HG02571 (cell line): ENCODE data around the gene MELTF.
A peak's percentile ranks its signal among the peaks of the same experiment; 100 is the strongest.

ENCODE experiments used
- ATAC-seq: cut with Tn5 transposase; IDR thresholded peaks from one replicate; pipeline ENCODE4 v1.9.1; 2021; ENCODE audit warnings: mild to moderate bottlenecking, moderate library complexity; ENCODE audit not compliant: unreplicated experiment

Gene MELTF

GRCh38 chr3:196969660-196970546 is 59.7 kb downstream of the MELTF start:
- ATAC-seq = peak; percentile 45

GRCh38 chr3:196969134-196969659 is 60.4 kb downstream of the MELTF start:
- ATAC-seq = peak; percentile 40

- ATAC-seq = peak; percentile 57
These were observed 61.1 kb downstream of the MELTF start, which contains the start of gene PIGZ for GRCh38 chr3:196968233-196969133. Gene PIGZ, minus strand, starts transcription at chr3:196968833. Its CDS starts 16,802 bp downstream, at chr3:196952031.

GRCh38 chr3:196967412-196968232 is 62.0 kb downstream of the MELTF start:
- no peak for ATAC-seq

- no peak for ATAC-seq
These were observed 62.9 kb downstream of the MELTF start for GRCh38 chr3:196966526-196967401.

GRCh38 chr3:196965804-196966173 is 63.8 kb downstream of the MELTF start:
- ATAC-seq = no peak

GRCh38 chr3:196965112-196965803 is 64.4 kb downstream of the MELTF start:
- no peak for ATAC-seq

- no peak for ATAC-seq
These were observed 66.0 kb downstream of the MELTF start for GRCh38 chr3:196963631-196963953.

GRCh38 chr3:196962930-196963630 is 66.5 kb downstream of the MELTF start:
- no peak for ATAC-seq

GRCh38 chr3:196962108-196962929 is 67.3 kb downstream of the MELTF start:
- no peak for ATAC-seq

GRCh38 chr3:196954832-196955231 is 74.8 kb downstream of the MELTF start:
- ATAC-seq = no peak
